C4-2B (cell line): ENCODE data around the gene ST7.

Experiments used
- ZFX ChIP-seq: fragments of 450-650 bp; IDR thresholded peaks from 2 replicates; pipeline ENCODE4 v1.6.1; 2017
- TF ChIP-seq, protein P1 (sequence below): fragments of 450-650 bp; conservative IDR thresholded peaks from 2 replicates; pipeline ENCODE4 v1.5.1; 2017; ENCODE audit warnings: mild to moderate bottlenecking

- TF ChIP-seq, protein P1, sequence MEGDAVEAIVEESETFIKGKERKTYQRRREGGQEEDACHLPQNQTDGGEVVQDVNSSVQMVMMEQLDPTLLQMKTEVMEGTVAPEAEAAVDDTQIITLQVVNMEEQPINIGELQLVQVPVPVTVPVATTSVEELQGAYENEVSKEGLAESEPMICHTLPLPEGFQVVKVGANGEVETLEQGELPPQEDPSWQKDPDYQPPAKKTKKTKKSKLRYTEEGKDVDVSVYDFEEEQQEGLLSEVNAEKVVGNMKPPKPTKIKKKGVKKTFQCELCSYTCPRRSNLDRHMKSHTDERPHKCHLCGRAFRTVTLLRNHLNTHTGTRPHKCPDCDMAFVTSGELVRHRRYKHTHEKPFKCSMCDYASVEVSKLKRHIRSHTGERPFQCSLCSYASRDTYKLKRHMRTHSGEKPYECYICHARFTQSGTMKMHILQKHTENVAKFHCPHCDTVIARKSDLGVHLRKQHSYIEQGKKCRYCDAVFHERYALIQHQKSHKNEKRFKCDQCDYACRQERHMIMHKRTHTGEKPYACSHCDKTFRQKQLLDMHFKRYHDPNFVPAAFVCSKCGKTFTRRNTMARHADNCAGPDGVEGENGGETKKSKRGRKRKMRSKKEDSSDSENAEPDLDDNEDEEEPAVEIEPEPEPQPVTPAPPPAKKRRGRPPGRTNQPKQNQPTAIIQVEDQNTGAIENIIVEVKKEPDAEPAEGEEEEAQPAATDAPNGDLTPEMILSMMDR, result no peak
- no peak for TF ChIP-seq ZFX
Measured at GRCh38 chr7:117110480-117111315, 157.4 kb downstream of the ST7 start.
